GM21390 (cell line): ENCODE measurements around the gene CCDC195.
"Not testable (repeated sequence)": the region's sequence is repeated elsewhere in the genome, so short reads cannot be mapped to it uniquely, and the experiment has no call there.

Experiments
- ATAC-seq: cut with Tn5 transposase; IDR thresholded peaks from one replicate; pipeline ENCODE4 v1.9.1; 2021; ENCODE audit not compliant: unreplicated experiment

CCDC195 gene

GRCh38 chr2:224691563-224691962 lies 24.6 kb downstream of the CCDC195 start:
- no peak for ATAC-seq

- no peak for ATAC-seq
Observed at GRCh38 chr2:224690868-224691267, 25.3 kb downstream of the CCDC195 start.

GRCh38 chr2:224689539-224689938 lies 26.6 kb downstream of the CCDC195 start:
- ATAC-seq, result no peak

- ATAC-seq, result no peak
Observed at GRCh38 chr2:224688997-224689396, 27.2 kb downstream of the CCDC195 start.

- no peak for ATAC-seq
Observed at GRCh38 chr2:224687156-224687555, 29.0 kb downstream of the CCDC195 start.

GRCh38 chr2:224685121-224685520 lies 31.0 kb downstream of the CCDC195 start:
- no peak for ATAC-seq

GRCh38 chr2:224682134-224682533 lies 34.0 kb downstream of the CCDC195 start:
- ATAC-seq, result no peak

GRCh38 chr2:224671731-224672130 lies 44.4 kb downstream of the CCDC195 start:
- ATAC-seq, result no peak

GRCh38 chr2:224670203-224670602 lies 46.0 kb downstream of the CCDC195 start:
- ATAC-seq, result no peak

GRCh38 chr2:224669449-224669848 lies 46.7 kb downstream of the CCDC195 start:
- ATAC-seq, result no peak

- no peak for ATAC-seq
Observed at GRCh38 chr2:224668123-224668909, 47.8 kb downstream of the CCDC195 start.

- peak; percentile 98 for ATAC-seq
Observed at GRCh38 chr2:224666951-224667553, 49.1 kb downstream of the CCDC195 start.

GRCh38 chr2:224663322-224663721 lies 52.8 kb downstream of the CCDC195 start:
- not testable (repeated sequence) for ATAC-seq

- ATAC-seq, result not testable (repeated sequence)
Observed at GRCh38 chr2:224661708-224662107, 54.5 kb downstream of the CCDC195 start.

GRCh38 chr2:224659714-224660113 lies 56.5 kb downstream of the CCDC195 start:
- no peak for ATAC-seq

- ATAC-seq, result no peak
Observed at GRCh38 chr2:224658780-224659405, 57.3 kb downstream of the CCDC195 start.

- peak; percentile 46 for ATAC-seq
Observed at GRCh38 chr2:224657349-224657748, 58.8 kb downstream of the CCDC195 start.

- ATAC-seq, result no peak
Observed at GRCh38 chr2:224655006-224655537, 61.1 kb downstream of the CCDC195 start.
